Neuron (in vitro differentiated cells): Measurements from ENCODE around the gene C1QTNF1.

Experiments
- H2AFZ ChIP-seq: one replicate; pipeline ENCODE4 v1.6.1; 2013; ENCODE audit warnings: low read depth, mild to moderate bottlenecking, inconsistent platforms, low read length, moderate library complexity
- H3K27me3 ChIP-seq: one replicate; pipeline ENCODE4 v1.6.1; 2013; ENCODE audit warnings: low read length; ENCODE audit not compliant: insufficient read depth
- H3K36me3 ChIP-seq: one replicate; pipeline ENCODE4 v1.6.1; 2013; ENCODE audit warnings: low read length; ENCODE audit not compliant: insufficient read depth
- H3K4me1 ChIP-seq: one replicate; pipeline ENCODE4 v1.6.1; 2013; ENCODE audit warnings: low read length; ENCODE audit not compliant: insufficient read depth
- H3K4me3 ChIP-seq: 2 replicates; pipeline ENCODE4 v1.5.1; 2013; ENCODE audit warnings: mild to moderate bottlenecking, low read length, moderate library complexity
- H3K9me3 ChIP-seq: one replicate; pipeline ENCODE4 v1.6.1; 2013; ENCODE audit warnings: low read length

The C1QTNF1 gene

GRCh38 chr17:78997231-78997741, 26.7 kb upstream of the C1QTNF1 start:
- Histone ChIP-seq H2AFZ (no peak overlapping the region), H3K4me3 (no peak overlapping the region), H3K27me3 (no peaks in the 10 kb centered on the region), H3K36me3 (peaks cover 62% of the 10 kb centered on the region), H3K4me1 (no peaks in the 10 kb centered on the region), H3K9me3 (peaks cover 7% of the 10 kb centered on the region)

- H3K27me3 ChIP-seq: no peaks in the 10 kb centered on the region
- H2AFZ ChIP-seq: no peak overlapping the region
- H3K36me3 ChIP-seq: peaks cover 60% of the 10 kb centered on the region
- no peaks in the 10 kb centered on the region for H3K4me1 ChIP-seq
- H3K4me3 ChIP-seq: no peak overlapping the region
- peaks cover 7% of the 10 kb centered on the region for H3K9me3 ChIP-seq
These were observed 26.1 kb upstream of the C1QTNF1 start for GRCh38 chr17:78997881-78998280.

- H3K27me3 ChIP-seq: no peaks in the 10 kb centered on the region
- no peaks in the 10 kb centered on the region for H3K4me1 ChIP-seq
- peaks cover 7% of the 10 kb centered on the region for H3K9me3 ChIP-seq
- H3K4me3 ChIP-seq: no peak overlapping the region
- no peak overlapping the region for H2AFZ ChIP-seq
- H3K36me3 ChIP-seq: peaks cover 58% of the 10 kb centered on the region
These were observed 25.5 kb upstream of the C1QTNF1 start for GRCh38 chr17:78998311-78999055.

GRCh38 chr17:78999056-78999768, 24.8 kb upstream of the C1QTNF1 start:
- H3K4me1 ChIP-seq: no peaks in the 10 kb centered on the region
- H3K4me3 ChIP-seq: no peak overlapping the region
- H3K36me3 ChIP-seq: peaks cover 51% of the 10 kb centered on the region
- peaks cover 3% of the 10 kb centered on the region for H3K9me3 ChIP-seq
- H2AFZ ChIP-seq: no peak overlapping the region
- H3K27me3 ChIP-seq: no peaks in the 10 kb centered on the region

GRCh38 chr17:78999947-79000395, 24.0 kb upstream of the C1QTNF1 start:
- Histone ChIP-seq H3K4me1 (no peaks in the 10 kb centered on the region), H3K9me3 (no peaks in the 10 kb centered on the region), H3K27me3 (no peaks in the 10 kb centered on the region), H2AFZ (no peak overlapping the region), H3K36me3 (peaks cover 45% of the 10 kb centered on the region), H3K4me3 (no peak overlapping the region)

- H3K4me3 ChIP-seq: no peak overlapping the region
- no peak overlapping the region for H2AFZ ChIP-seq
- H3K27me3 ChIP-seq: no peaks in the 10 kb centered on the region
- H3K4me1 ChIP-seq: peaks cover 3% of the 10 kb centered on the region
- H3K9me3 ChIP-seq: no peaks in the 10 kb centered on the region
- H3K36me3 ChIP-seq: peaks cover 41% of the 10 kb centered on the region
These were observed 23.4 kb upstream of the C1QTNF1 start for GRCh38 chr17:79000396-79001189.

- Histone ChIP-seq H3K4me3 (no peak overlapping the region), H3K4me1 (peaks cover 4% of the 10 kb centered on the region), H2AFZ (no peak overlapping the region), H3K36me3 (peaks cover 32% of the 10 kb centered on the region), H3K9me3 (no peaks in the 10 kb centered on the region), H3K27me3 (no peaks in the 10 kb centered on the region)
These were observed 22.6 kb upstream of the C1QTNF1 start for GRCh38 chr17:79001190-79002020.

GRCh38 chr17:79002291-79002690, 21.7 kb upstream of the C1QTNF1 start:
- peaks cover 28% of the 10 kb centered on the region for H3K36me3 ChIP-seq
- peaks cover 4% of the 10 kb centered on the region for H3K4me1 ChIP-seq
- H3K27me3 ChIP-seq: no peaks in the 10 kb centered on the region
- no peaks in the 10 kb centered on the region for H3K9me3 ChIP-seq
- H3K4me3 ChIP-seq: no peak overlapping the region
- no peak overlapping the region for H2AFZ ChIP-seq

- H3K36me3 ChIP-seq: peaks cover 25% of the 10 kb centered on the region
- no peak overlapping the region for H3K4me3 ChIP-seq
- no peaks in the 10 kb centered on the region for H3K27me3 ChIP-seq
- H2AFZ ChIP-seq: no peak overlapping the region
- H3K9me3 ChIP-seq: no peaks in the 10 kb centered on the region
- peaks cover 9% of the 10 kb centered on the region for H3K4me1 ChIP-seq
These were observed 21.0 kb upstream of the C1QTNF1 start for GRCh38 chr17:79002796-79003593.

- H3K27me3 ChIP-seq: no peaks in the 10 kb centered on the region
- H3K4me1 ChIP-seq: peaks cover 17% of the 10 kb centered on the region
- no peak overlapping the region for H3K4me3 ChIP-seq
- H3K9me3 ChIP-seq: no peaks in the 10 kb centered on the region
- peaks cover 19% of the 10 kb centered on the region for H3K36me3 ChIP-seq
- no peak overlapping the region for H2AFZ ChIP-seq
These were observed 20.1 kb upstream of the C1QTNF1 start for GRCh38 chr17:79003661-79004411.

GRCh38 chr17:79005063-79005861, 18.7 kb upstream of the C1QTNF1 start:
- peaks cover 24% of the 10 kb centered on the region for H3K4me1 ChIP-seq
- no peaks in the 10 kb centered on the region for H3K27me3 ChIP-seq
- H3K36me3 ChIP-seq: peaks cover 15% of the 10 kb centered on the region
- H3K4me3 ChIP-seq: no peak overlapping the region
- H2AFZ ChIP-seq: no peak overlapping the region
- H3K9me3 ChIP-seq: no peaks in the 10 kb centered on the region
